NCI-H446 treated with DMSO at 0.1 percent for 48 hours (cell line): ENCODE data around the gene ZNF608.
A peak's percentile ranks its signal among the peaks of the same experiment; 100 is the strongest.

Experiments used
- DNase-seq: peaks from one replicate; lab custom pipeline; 2025; lab: John Stamatoyannopoulos, UW

The ZNF608 gene

GRCh38 chr5:124716169-124716568 lies 30.3 kb downstream of the ZNF608 start:
- DNase-seq = no peak

- no peak for DNase-seq
These were observed 31.5 kb downstream of the ZNF608 start for GRCh38 chr5:124714910-124715309.

GRCh38 chr5:124713595-124713994 lies 32.8 kb downstream of the ZNF608 start:
- no peak for DNase-seq

DNA sequence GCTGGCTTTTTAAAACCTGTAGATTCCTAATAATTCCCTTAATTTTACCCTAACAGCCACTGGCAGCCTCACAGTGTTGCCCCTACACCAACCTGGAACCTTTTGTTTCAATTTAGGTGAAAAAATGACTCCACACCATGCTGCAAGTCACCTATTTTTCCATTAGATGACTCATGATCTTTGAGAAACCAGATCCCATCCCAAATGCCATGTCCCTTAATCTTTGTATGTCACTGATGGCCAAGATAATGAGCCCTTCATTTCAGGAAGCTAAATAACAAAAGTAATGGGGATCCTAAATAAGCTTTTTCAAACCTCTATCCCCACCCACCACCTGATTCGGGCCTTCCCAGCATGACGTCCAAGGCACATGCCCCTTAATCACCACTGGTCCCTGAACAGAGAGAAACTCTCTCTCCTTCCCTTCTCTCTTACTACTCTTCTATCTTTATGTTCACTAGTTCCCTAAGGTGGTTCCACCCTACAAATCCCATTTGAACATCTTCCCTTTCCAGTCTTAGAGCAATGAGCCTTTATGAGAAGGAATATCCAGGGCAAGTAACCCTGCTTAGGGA lies 33.6 kb downstream of the ZNF608 start:
- DNase-seq = no peak

GRCh38 chr5:124708086-124708485 lies 38.4 kb downstream of the ZNF608 start:
- DNase-seq = no peak

- no peak for DNase-seq
These were observed 38.9 kb downstream of the ZNF608 start for GRCh38 chr5:124707520-124707919.

DNA sequence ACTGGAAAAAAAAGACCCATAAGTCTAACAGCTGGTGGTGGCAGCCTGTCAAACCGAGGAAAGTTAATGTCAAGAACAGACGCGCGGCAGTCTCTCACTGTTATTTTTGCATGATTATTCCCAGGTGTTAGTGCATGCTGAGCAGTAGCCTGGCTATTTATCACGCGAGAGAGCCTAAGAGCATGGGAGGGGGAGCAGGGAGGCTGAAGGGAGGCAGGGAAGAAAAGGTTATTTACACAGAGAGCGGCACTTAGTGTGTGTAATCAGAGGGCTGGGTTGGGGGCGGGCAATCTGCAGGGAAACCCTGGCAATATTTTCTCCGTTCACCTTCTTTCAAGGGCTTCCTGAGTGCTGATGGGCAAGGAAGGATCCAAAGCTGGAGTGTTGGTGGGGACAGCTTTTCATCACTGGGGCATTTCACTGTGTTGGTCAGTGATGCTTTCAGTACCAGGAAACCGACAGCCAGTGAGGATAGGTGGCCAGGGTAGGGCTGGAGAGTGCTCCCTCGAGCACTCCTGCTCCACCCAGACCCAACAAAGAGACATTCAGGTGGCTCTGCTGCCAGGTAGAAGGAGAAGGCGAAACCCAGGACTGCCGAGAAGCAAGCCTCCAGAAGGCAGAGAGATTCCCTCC lies 39.6 kb downstream of the ZNF608 start:
- peak; percentile 38 for DNase-seq

GRCh38 chr5:124706051-124706450 lies 40.4 kb downstream of the ZNF608 start:
- DNase-seq = no peak

GRCh38 chr5:124705577-124705976 lies 40.9 kb downstream of the ZNF608 start:
- DNase-seq = no peak

- no peak for DNase-seq
These were observed 41.7 kb downstream of the ZNF608 start for GRCh38 chr5:124704594-124705284.

DNA sequence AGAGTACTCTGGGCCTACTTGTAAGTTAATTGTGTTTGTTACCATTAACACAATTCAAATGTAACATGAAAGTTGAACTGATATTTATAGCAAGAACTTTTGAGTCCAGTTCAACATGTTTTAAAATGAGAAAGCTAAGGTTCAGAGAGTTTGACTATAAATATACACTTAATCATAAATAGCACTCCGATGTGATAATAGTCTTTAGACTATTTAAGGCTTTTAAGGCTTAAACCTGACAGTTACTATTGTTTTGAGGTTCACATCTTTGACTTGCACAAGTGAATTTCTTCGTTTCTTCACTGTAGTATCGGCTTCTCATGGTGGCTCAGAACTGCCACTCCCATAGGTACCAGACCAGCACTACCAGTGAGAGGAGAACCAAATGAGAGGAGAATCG lies 42.4 kb downstream of the ZNF608 start:
- DNase-seq = no peak

GRCh38 chr5:124702525-124702924 lies 43.9 kb downstream of the ZNF608 start:
- no peak for DNase-seq

- no peak for DNase-seq
These were observed 44.5 kb downstream of the ZNF608 start for GRCh38 chr5:124701873-124702425.

DNA sequence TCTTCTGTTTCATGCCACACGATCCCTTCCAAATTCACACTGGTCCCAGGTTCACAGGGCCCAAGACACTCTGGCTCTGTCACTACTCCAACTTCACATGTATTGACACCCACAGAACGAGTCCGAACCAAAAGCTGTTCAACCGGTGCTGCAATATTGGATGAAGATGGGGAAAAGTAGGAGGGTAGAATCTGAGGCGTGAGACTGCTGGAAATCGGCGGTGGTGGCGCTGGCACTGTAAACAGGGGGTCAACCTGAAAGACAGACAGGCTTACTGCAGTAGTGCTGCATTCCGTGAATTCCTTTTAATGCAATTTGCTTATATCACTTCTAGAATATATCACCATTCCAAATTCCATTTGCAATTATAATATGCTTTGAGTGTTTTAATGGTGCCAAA lies 45.4 kb downstream of the ZNF608 start:
- DNase-seq = no peak

DNA sequence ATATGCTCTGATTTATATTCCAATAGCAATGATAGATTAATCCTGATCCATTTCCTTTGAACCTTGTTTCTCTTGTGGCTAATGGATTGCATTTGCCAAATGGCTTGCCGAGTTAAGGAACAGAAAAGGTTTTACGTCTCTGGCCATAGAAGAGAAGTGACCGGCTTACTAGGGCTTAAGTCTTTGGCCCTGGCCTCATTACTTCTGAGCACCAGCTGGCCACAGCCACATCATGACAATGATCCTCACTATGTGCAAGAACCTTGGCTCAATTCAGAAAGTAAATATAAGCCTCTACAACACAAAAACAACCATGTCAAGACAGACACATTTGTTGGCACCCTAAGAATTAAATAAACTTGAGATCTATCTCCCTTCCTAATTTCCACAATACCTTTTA lies 46.1 kb downstream of the ZNF608 start:
- no peak for DNase-seq

DNA sequence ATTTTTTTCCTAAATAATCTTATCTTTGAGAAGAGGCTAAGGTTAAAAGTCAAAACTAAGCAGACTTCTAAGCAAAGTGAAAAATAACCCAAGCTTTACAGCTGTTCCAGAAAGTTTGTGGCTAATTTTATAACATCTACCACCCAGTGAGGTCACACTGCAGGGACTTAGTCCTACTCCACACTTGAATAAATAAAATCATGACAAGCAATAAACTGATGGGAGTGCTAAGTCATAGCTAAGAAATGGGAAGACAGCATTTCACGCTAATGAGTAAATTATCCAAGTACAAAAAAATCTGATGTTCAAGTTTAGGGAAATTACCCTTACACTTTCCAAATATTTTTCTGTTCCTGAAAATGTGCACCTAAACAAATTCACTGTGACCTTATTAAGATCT lies 47.7 kb downstream of the ZNF608 start:
- no peak for DNase-seq

DNA sequence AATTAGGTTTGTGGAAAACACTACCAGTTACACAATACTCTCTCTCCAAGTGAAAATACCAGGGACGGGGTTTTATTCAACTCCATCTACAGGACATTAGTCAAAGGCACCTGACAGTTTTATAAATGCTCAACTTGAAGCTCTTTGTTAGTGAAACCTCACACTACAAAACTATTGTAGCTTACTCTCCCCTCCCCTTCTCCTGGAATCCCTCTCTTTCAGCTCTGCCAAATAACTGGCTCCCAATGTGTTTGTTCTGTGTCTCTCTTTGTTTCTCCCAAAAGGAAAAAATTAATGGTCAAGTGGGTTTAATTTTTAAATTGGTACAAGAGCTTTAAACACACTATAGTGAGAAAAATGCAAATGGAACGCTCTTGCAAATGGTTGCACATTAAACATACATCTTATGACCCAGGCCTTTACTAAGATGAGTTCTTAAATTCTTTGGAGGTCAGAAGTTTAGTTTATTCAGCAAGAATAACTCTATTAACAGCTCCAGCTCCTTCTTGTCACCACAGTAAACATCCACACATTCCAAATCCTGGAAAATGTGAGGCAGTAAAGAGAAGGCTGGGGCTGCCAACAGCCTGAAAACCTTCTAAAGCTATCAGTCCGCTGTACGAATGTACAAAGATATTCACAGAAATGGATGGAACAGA lies 48.4 kb downstream of the ZNF608 start:
- no peak for DNase-seq

- no peak for DNase-seq
These were observed 48.9 kb downstream of the ZNF608 start for GRCh38 chr5:124697501-124697900.

DNA sequence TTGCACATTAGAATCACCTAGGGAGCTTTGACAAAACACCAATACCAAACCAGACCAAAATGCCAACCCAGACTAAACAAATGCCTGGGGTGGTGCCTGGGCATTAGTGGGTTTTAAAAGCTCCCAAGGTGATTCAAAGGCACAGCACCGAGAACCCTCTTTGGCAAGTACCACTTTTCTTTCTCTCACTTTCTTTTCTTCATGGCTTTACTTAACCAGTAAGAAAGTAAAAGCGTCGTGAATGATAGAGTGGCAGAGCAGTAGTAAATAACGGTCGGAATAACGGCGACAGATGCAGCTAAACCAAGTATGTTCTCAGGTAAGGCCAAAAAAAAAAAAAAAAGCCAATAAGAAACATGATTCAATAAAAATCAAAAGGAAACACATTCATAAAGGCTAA lies 49.5 kb downstream of the ZNF608 start:
- no peak for DNase-seq
